HL-60 (cell line): Measurements from ENCODE around the gene CPLX3.

Source experiments
- DNase-seq, 2 experiments: peaks; one replicate each; pipeline ENCODE4 v3.0.0-alpha.2; 2010 to 2020; ENCODE audit warnings: low read depth in 1 of 2, low spot score in 1 of 2
- H3K27ac ChIP-seq: fragments of 250-450 bp; sonication (Bioruptor Pico); replicated peaks from 2 replicates; pipeline ENCODE4 v1.5.1; 2020; ENCODE audit warnings: mild to moderate bottlenecking, moderate library complexity
- H3K27me3 ChIP-seq: fragments of 250-450 bp; sonication (Bioruptor Pico); 2 replicates; pipeline ENCODE4 v1.5.1; 2021; ENCODE audit warnings: mild to moderate bottlenecking, moderate library complexity; ENCODE audit not compliant: insufficient read depth, poor library complexity, severe bottlenecking
- H3K4me3 ChIP-seq: replicated peaks from 2 replicates; pipeline ENCODE4 v1.5.1; 2011; ENCODE audit warnings: mild to moderate bottlenecking, control low read depth, low read length; ENCODE audit not compliant: insufficient read depth
- CTCF ChIP-seq: IDR thresholded peaks from one replicate; pipeline ENCODE4 v1.5.1; 2011; ENCODE audit warnings: low read length, control low read depth, inconsistent platforms; ENCODE audit not compliant: insufficient read depth
- GABPA ChIP-seq: IDR thresholded peaks from 2 replicates; pipeline ENCODE4 v1.6.1; 2012; ENCODE audit warnings: low read depth
- POLR2AphosphoS5 ChIP-seq: IDR thresholded peaks from 2 replicates; pipeline ENCODE4 v1.6.1; 2012; ENCODE audit warnings: low read depth
- REST ChIP-seq: IDR thresholded peaks from 2 replicates; pipeline ENCODE4 v1.6.1; 2012; ENCODE audit warnings: low read depth; ENCODE audit not compliant: insufficient replicate concordance
- SPI1 ChIP-seq: IDR thresholded peaks from 2 replicates; pipeline ENCODE4 v1.6.1; 2012; ENCODE audit warnings: low read depth, mild to moderate bottlenecking, borderline replicate concordance

CPLX3 gene

GRCh38 chr15:74828835-74829234 is 2.4 kb downstream of the CPLX3 start:
- TF ChIP-seq REST, result no peak
- no peak for TF ChIP-seq GABPA
- TF ChIP-seq CTCF, result no peak
- no peak for TF ChIP-seq SPI1
- no peak for TF ChIP-seq POLR2AphosphoS5
- Histone ChIP-seq H3K27me3 (peaks cover 16% of the 10 kb centered on the region), H3K27ac (no peak overlapping the region), H3K4me3 (no peak overlapping the region)
- no peak for DNase-seq

GRCh38 chr15:74829486-74829885 is 3.1 kb downstream of the CPLX3 start:
- no peak for DNase-seq
- Histone ChIP-seq H3K4me3 (no peak overlapping the region), H3K27me3 (peaks cover 16% of the 10 kb centered on the region), H3K27ac (no peak overlapping the region)
- TF ChIP-seq POLR2AphosphoS5 (no peak), CTCF (no peak), REST (no peak), GABPA (no peak), SPI1 (no peak)

- no peak for TF ChIP-seq POLR2AphosphoS5
- TF ChIP-seq CTCF, result no peak
- TF ChIP-seq REST, result no peak
- no peak for TF ChIP-seq SPI1
- no peak for TF ChIP-seq GABPA
- no peak overlapping the region for H3K27ac ChIP-seq
- peaks cover 13% of the 10 kb centered on the region for H3K27me3 ChIP-seq
- no peak overlapping the region for H3K4me3 ChIP-seq
- no peak for DNase-seq
These were observed 3.6 kb downstream of the CPLX3 start for GRCh38 chr15:74829991-74830390.
